K562 (cell line): ENCODE measurements around the gene YIF1A. TPM values are rescaled to one million over a fixed set of nuclear protein-coding genes. Genes with fewer than 3 reads are reported as not detected.

ENCODE experiments used
- ATF4 ChIP-seq: fragments of 450-650 bp; formaldehyde crosslinking; IDR thresholded peaks from 2 replicates; pipeline ENCODE4 v1.4.0; 2022; ENCODE audit warnings: mild to moderate bottlenecking, moderate library complexity
- CHCHD3 ChIP-seq: fragments of 250-450 bp; sonication (Bioruptor Pico); IDR thresholded peaks from 2 replicates; pipeline ENCODE4 v2.1.2; 2022; ENCODE audit warnings: mild to moderate bottlenecking
- KAT2B ChIP-seq: IDR thresholded peaks from one replicate; pipeline ENCODE4 v1.6.1; 2012; ENCODE audit warnings: low read depth, mild to moderate bottlenecking, control low read depth, inconsistent platforms, low read length, moderate library complexity
- MIER1 ChIP-seq: fragments of 450-650 bp; IDR thresholded peaks from 2 replicates; pipeline ENCODE4 v1.6.1; 2016; ENCODE audit warnings: antibody characterized with exemption, mild to moderate bottlenecking, low read depth
- MNT ChIP-seq, 2 experiments: fragments of 450-650 bp; conservative IDR thresholded peaks; 2 replicates each; pipeline ENCODE4 v1.6.1; 2017; ENCODE audit warnings: mild to moderate bottlenecking in 2 of 2, moderate library complexity in 2 of 2
- MYBL2 ChIP-seq, 2 experiments: fragments of 450-650 bp in 1 of 2; sonication (generic) in 1 of 2; formaldehyde crosslinking in 1 of 2; IDR thresholded peaks; 2 replicates each; pipeline versions ENCODE4 v1.6.1 to v1.8.1; 2017 to 2022; ENCODE audit warnings: borderline replicate concordance in 1 of 2, inconsistent platforms in 1 of 2, low read depth in 1 of 2, mild to moderate bottlenecking in 1 of 2, missing genetic modification reagents in 1 of 2, moderate library complexity in 1 of 2
- NFE2 ChIP-seq: IDR thresholded peaks from 2 replicates; pipeline ENCODE4 v1.6.1; 2014; ENCODE audit warnings: antibody characterized with exemption, low read depth
- POLR2G ChIP-seq: fragments of 200-400 bp; formaldehyde crosslinking; IDR thresholded peaks from 2 replicates; pipeline ENCODE4 v1.6.1; 2017; ENCODE audit warnings: low read depth, mild to moderate bottlenecking, antibody characterized with exemption, low read length, moderate library complexity
- RCOR1 ChIP-seq, 2 experiments: IDR thresholded peaks; 2 replicates each; pipeline ENCODE4 v1.6.1; 2012; ENCODE audit warnings: low read depth in 2 of 2, low read length in 2 of 2, borderline replicate concordance in 1 of 2, improper control_type of control experiment in 1 of 2
- TAF1 ChIP-seq: IDR thresholded peaks from 2 replicates; pipeline ENCODE4 v1.6.1; 2011; ENCODE audit warnings: mild to moderate bottlenecking, low read length, moderate library complexity; ENCODE audit not compliant: insufficient read depth, control insufficient read depth, severe bottlenecking; ENCODE audit errors: extremely low read depth
- TOE1 ChIP-seq, 2 experiments: fragments of 450-650 bp in 1 of 2; sonication (generic) in 1 of 2; formaldehyde crosslinking in 1 of 2; IDR thresholded peaks; 2 replicates each; pipeline versions ENCODE4 v1.7.1 to v1.8.0; 2016 to 2022; ENCODE audit warnings: borderline replicate concordance in 2 of 2, mild to moderate bottlenecking in 2 of 2, antibody characterized with exemption in 1 of 2, inconsistent platforms in 1 of 2, low read depth in 1 of 2, missing genetic modification reagents in 1 of 2, moderate library complexity in 1 of 2
- ZNF318 ChIP-seq, 2 experiments: fragments of 450-650 bp; IDR thresholded peaks; 2 replicates each; pipeline ENCODE4 v1.6.1; 2016; ENCODE audit warnings: mild to moderate bottlenecking in 2 of 2, borderline replicate concordance in 1 of 2, low read depth in 1 of 2, moderate library complexity in 1 of 2
- ZNF431 ChIP-seq: sonication (generic); formaldehyde crosslinking; IDR thresholded peaks from 2 replicates; pipeline ENCODE4 v1.8.0; 2022; ENCODE audit warnings: mild to moderate bottlenecking, missing genetic modification reagents
- polyA plus RNA-seq, 8 experiments: library from polyadenylated mRNA; depleted of rRNA in 4 of 8; stranded (reverse) in 5 of 8; unstranded in 3 of 8; fragments of >200 nt; fragmentation: Nextera tagmentation in 2 of 8; fragmentation: Illumina TruSeq in 1 of 8; extraction: Ambion mirVana in 2 of 8; extraction: Trizol in 1 of 8; gene quantifications; 2 replicates each; pipeline versions ENCODE4 v1.2.1 to v1.2.3, GENCODE V29; 2011 to 2014; ENCODE audit warnings: inconsistent platforms in 1 of 8, missing spikeins in 1 of 8
- total RNA-seq, 7 experiments: library from RNA; depleted of rRNA in 6 of 7; stranded (reverse); fragments of >200 nt in 6 of 7; fragmentation: Illumina TruSeq in 2 of 7; extraction: Trizol in 2 of 7; gene quantifications; 2 replicates each; pipeline versions ENCODE4 v1.2.1 to v1.2.3, GENCODE V29; 2011 to 2021; ENCODE audit warnings: low replicate concordance in 1 of 7

YIF1A gene
- total and polyA plus RNA-seq, 9 of the 15 experiments (the other 6 are each of a cell fraction or from before 2014, with no cell fraction given) = 8.6 to 121 (median 77.2) TPM

- TF ChIP-seq ZNF318 (IDR thresholded peaks at IDR 0.05; ENCODE audit: borderline replicate concordance in 1 of 2, low read depth in 1 of 2) = 0 out of 4 replicates have a peak, but pooled peaks of 1 of the 2 experiments have one; percentile 41
- 0 out of 2 replicates have a peak, but pooled peaks have one; percentile 27 for TF ChIP-seq ZNF431
- TF ChIP-seq ATF4 = 0 out of 2 replicates have a peak, but pooled peaks have one; percentile 53
- TF ChIP-seq TAF1 = peak; percentile 29
- peak; percentile 76 for TF ChIP-seq POLR2G
- 0 out of 2 replicates have a peak, but pooled peaks have one; percentile 23 for TF ChIP-seq MIER1
- 0 out of 2 replicates have a peak, but pooled peaks have one; percentile 30 for TF ChIP-seq TOE1 (IDR thresholded peaks at IDR 0.05; ENCODE audit: borderline replicate concordance)
- TF ChIP-seq TOE1 (CRISPR knock-in tag; IDR thresholded peaks at IDR 0.05; ENCODE audit: borderline replicate concordance, low read depth) = no peak
- peak; percentile 41 to 67; a peak in 3 of 4 replicates for TF ChIP-seq MNT (conservative IDR thresholded peaks at IDR 0.05)
- no peak for TF ChIP-seq KAT2B
- TF ChIP-seq NFE2 = no peak
- 0 out of 2 replicates have a peak, but pooled peaks have one; percentile 11 for TF ChIP-seq CHCHD3 (CRISPR knock-in tag)
- TF ChIP-seq MYBL2 (IDR thresholded peaks at IDR 0.05; ENCODE audit: low read depth) = no peak
- no peak for TF ChIP-seq MYBL2 (CRISPR knock-in tag; IDR thresholded peaks at IDR 0.05; ENCODE audit: borderline replicate concordance)
- TF ChIP-seq RCOR1 (IDR thresholded peaks at IDR 0.05; ENCODE audit: borderline replicate concordance in 1 of 2, low read depth in 2 of 2, low read length in 2 of 2) = 0 out of 4 replicates have a peak, but pooled peaks of 1 of the 2 experiments have one; percentile 2
These were observed 21.3 kb downstream of the YIF1A start (continued) for GRCh38 chr11:66267379-66268243.
